Renal cortical epithelial cell (primary cell): ENCODE measurements around the gene SCFD2. TPM values are rescaled to one million over a fixed set of nuclear protein-coding genes. Genes with fewer than 3 reads are reported as not detected.
A peak's percentile ranks its signal among the peaks of the same experiment; 100 is the strongest.
"Not testable (repeated sequence)": the region's sequence is repeated elsewhere in the genome, so short reads cannot be mapped to it uniquely, and the experiment has no call there.

Experiments used
- DNase-seq: peaks from one replicate; pipeline ENCODE4 v3.0.0-alpha.2; 2011; ENCODE audit warnings: low read depth
- total RNA-seq: library from RNA; depleted of rRNA; stranded (reverse); fragments of >200 nt; gene quantifications from 2 replicates; pipeline ENCODE4 v1.2.3, GENCODE V29; 2014

Gene SCFD2
- total RNA-seq, 1 donor from 2014 or later, result 22.7 TPM

DNA sequence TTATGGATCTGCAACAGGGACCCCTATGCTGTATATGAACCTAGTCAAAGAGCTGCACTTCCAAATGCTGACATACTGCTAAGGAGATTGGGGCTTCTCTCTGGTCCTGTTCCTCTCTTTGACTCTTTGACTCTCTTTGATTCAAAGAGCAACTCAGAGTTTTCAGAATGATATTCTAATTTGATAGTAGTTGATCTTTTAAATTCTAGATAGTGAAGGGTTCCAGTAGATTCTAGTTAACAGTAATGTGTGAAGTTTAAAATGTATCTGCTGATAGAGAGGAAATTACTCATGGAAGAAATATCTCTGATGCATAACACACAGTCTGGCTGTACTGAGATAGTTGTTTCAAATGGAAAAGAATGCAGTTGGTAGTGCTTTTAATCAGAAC is 264.7 kb downstream of the SCFD2 start:
- peak; percentile 67 for DNase-seq

GRCh38 chr4:53100501-53101190 is 265.2 kb downstream of the SCFD2 start:
- DNase-seq, result no peak

DNA sequence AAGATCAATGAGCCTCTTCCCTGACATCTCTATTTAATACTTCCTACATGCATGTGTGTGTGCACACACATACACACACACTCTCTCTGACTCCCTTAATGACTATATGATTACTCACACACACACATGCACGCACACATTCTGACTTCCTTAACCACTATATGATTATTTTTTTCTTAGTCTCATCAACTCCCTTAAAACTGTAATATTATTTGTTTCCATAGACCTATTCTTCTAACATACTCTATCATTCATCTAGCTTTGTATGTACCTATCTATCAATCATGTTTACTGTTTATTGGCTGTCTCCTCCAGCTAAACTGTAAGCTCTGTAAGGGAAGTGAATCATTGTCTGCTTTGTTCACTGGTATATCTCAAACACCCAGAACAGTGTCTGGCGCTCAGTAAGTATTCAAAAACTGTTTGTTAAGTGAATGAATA is 267.2 kb downstream of the SCFD2 start:
- peak; percentile 11 for DNase-seq

DNA sequence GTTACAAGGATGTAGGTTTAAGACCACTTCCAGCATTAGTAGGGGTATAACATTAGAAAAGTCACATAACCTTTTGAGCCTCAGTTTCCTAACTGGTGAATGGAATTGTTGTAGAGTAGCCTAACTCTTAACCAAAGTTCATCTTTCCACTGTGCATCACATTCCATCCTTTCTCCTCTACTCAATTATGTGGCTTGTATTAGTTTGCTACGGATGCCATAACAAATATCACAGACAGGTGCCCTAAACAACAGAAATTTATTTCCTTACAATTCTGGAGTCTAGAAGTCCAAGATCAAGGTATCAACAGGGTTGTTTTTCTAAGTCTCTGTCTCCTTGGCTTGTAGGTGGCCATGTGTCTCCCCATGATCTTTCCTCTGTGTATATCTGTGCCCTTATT is 271.8 kb downstream of the SCFD2 start:
- no peak for DNase-seq

- DNase-seq, result no peak
Observed at GRCh38 chr4:53089936-53090729, 275.7 kb downstream of the SCFD2 start.

DNA sequence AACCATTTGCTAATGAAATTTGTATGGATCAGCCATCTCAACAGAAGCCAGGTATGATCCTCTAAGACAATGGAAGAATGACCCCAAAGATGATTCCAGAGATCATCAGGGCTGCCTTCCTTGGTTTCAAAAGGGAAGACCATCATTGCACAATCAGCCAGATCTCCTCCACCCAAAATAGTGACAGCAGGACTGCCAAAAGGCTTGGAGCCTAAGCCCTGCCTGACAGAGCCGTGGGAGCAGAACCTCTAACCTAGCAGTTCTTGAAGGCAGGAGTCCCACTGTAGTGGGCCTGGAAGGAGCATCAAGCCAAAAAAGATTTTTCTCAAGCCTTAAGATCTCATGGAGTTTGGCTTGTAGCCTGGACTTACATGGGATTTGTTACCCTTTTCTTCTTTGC is 277.7 kb downstream of the SCFD2 start:
- DNase-seq, result no peak

DNA sequence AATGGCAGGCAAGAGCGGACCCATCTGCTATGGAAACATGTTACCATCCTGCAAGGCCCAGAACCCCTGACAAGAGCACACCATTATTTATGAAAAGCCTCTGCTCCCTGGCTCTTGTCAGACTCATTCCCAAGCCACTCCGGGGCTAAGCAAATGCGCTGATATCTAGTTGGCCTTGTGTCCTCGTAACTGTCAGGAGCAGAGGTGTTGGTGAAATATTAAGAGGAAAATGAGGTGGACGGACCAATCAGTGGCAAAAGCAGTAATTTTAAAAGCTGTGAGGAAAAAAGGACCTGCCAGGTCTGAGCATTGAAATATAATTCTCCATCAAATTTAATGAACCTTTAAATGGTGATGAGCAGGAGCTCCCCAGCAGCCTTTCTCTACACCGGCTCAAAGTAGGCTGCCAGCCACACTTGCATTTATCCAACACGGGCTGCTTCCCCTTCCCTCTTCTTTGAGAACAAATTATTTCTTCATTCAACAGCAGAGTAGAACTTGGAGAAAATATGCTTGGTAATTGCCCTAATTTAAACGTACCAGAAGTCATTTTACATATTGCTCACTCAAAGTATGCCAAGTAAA is 289.4 kb downstream of the SCFD2 start:
- DNase-seq, result no peak

GRCh38 chr4:53075162-53075785 is 290.6 kb downstream of the SCFD2 start:
- DNase-seq, result no peak

- DNase-seq, result no peak
Observed at GRCh38 chr4:53068755-53069330, 297.0 kb downstream of the SCFD2 start.

- DNase-seq, result no peak
Observed at GRCh38 chr4:53067125-53067802, 298.6 kb downstream of the SCFD2 start.

DNA sequence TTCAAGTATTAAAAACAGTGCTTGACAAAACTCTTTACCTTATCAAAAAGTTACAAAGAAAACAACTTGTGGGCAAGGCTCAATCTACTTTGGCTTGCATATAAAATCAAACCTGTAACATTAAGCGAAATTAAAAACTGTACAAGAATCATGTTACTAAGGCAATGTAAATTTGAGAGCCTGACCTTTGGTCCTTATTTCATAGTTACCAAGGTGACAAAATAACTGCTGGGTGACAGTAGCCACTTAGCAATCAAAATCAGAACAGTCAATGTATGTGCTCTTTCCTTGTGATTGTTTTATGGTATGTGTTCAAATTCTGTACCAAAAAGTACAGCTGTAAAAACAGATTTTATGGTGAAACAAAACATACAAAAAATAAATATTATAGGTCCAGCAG is 299.7 kb downstream of the SCFD2 start:
- DNase-seq, result no peak

DNA sequence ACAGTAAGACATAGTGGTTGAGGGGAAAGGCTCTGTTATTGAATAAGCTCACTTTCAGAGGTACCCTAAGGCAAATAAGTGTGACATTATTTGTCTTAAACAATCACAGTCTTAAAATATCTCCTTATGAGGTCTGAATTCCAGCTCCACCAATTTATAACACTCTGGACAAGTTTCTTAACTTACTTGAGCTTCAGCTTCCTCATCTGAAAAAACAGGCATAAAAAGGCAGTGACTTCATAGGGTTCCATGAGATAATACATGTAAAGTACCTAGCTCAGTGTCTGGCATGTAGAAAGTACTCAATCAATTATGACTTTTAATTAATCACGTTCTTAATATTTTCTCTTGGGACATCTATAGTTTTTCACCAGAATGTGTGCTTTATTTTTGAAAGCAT is 301.3 kb downstream of the SCFD2 start:
- no peak for DNase-seq

DNA sequence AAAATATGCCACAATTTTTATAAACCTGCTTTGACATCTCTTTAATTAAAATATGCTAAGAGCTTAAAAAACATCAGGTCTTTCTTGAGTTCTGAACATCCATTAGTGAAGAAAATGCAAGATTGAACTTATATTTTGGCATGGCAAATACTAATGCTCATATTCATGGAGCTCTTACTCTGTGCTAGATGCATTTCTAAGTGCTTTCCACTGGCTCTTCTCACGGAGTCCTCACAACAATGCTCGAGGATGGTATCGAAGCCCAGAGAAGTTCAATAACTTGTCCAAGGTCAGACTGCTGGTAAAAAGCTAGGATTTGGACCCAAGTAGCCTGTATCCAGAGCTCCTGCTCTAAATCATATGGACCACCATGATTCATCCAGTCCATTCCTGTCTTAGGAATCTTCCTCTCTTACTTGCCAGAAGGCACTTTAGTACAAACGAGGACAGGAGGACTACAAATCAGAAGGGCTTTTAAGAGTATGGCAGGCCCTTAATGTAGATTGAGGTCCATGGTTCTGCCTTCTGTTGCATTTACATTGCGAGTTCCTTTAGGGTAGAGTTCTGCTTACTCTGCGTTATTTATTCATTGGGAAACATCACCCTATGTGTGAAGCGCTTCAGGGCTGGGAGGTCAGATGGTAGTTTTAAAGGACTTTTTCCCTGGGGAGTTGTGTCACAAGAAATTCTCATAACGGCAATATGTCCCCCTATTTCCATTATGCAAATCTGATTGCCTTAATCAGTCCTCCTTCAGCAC is 304.6 kb downstream of the SCFD2 start:
- no peak for DNase-seq

DNA sequence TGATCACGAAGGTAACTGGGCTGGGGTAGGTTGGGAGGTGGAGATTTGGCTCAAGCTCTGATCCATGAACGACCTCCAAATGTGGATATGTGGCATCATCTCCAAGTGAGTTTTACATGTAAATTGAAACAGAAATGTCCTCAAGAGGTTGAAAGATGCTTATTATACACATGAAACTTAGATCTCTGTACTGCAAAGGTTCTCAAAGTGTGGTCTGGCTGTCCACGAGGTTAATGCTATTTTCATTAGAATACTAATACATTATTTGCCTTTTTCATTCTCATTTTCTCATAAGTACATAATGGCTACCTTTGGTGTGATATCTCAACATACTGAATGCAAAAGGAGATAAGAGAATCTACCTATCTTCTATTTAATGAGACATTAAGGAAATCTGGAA is 305.6 kb downstream of the SCFD2 start:
- DNase-seq, result no peak

DNA sequence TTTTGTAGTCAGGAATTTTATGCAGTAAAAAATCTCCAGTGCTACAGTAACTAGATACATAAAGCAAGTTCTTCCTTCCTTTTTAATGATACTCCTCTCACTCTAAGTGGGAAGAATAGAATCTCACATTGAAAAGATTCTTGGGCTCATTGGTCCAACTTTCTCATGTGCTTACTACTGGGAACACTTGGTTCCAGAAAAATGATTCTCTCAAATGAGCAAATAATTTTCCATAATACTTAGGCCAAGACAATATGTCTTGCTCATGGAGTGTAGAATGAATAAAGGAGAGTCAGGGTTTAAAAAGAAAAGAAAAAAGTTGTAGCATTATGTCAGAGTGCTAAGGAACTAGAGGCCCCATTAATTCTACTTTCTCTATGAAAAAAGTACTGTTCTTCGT is 306.0 kb downstream of the SCFD2 start:
- no peak for DNase-seq

GRCh38 chr4:53059256-53059655 is 306.6 kb downstream of the SCFD2 start:
- DNase-seq, result no peak

- DNase-seq, result no peak
Observed at GRCh38 chr4:53057679-53058078, 308.2 kb downstream of the SCFD2 start.

DNA sequence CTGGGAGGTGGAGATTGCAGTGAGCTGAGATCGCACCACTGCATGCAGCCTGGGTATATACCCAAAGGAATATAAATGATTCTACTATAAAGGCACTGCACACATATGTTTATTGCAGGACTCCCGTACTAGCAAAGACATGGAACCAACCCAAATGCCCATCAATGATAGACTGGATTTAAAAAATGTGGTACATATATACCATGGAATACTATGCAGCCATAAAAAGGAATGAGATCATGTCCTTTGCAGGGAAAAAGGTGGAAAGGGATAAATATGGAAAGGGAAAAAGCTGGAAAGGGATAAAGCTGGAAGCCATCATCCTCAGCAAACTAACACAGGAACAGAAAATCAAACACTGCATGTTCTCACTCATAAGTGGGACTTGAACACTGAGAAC is 308.8 kb downstream of the SCFD2 start:
- not testable (repeated sequence) for DNase-seq

DNA sequence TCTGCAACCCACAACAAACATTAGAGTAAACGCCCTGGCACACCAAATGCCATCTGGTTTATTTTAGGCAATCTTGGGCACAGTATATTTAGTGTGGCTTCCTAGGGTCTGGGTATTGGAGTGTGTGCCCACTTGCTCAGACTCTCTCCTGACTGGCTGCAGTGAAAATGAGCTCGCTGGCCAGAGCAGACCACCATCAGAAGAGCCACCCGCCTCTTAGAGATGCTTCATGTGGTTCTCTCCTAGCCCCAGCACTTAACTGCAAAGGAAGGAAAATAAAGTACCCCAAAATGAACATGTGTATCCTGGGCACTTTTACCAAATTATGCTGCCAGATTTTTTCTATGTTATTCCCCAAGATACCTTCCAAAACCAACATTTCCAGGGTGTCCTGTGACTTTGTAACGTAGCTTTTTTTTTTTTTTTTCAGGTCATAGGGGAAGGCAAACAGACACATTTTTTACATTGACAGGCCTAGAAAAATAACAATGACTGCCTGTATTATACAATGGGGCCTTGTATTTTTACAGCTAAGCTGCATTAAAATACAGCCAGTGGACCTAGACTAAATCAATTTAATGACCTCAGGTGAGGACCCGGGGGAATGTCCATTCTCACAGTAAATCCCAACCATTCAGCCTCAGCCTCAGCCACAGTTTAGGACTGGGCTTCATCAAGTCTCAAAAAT is 310.0 kb downstream of the SCFD2 start:
- no peak for DNase-seq

DNA sequence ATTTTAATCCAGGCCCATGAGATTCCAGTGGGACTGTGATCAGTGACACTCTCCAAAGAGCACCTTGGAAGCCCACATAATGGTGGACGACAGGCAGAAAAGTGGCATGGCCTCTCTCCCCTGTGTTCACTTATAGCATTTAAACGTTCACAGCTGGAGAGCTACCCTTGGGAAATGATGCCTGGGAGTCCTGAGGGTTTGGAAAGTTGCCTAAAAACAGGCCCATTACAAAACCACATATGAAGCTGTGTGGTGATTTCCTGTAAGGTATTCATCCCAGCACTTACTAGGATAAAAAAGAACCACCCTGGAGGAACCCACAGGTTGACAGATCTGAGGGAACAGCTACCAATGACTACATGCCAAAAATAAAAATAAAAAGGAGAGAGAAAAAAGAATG is 310.6 kb downstream of the SCFD2 start:
- DNase-seq, result peak; percentile 83
